GM18519 (cell line): Measurements from ENCODE around the gene UTS2.

Experiments used
- ATAC-seq: cut with Tn5 transposase; IDR thresholded peaks from one replicate; pipeline ENCODE4 v1.9.1; 2021; ENCODE audit warnings: mild to moderate bottlenecking, moderate library complexity; ENCODE audit not compliant: unreplicated experiment, low FRiP score

The UTS2 gene

GRCh38 chr1:7863756-7864328 is 11.0 kb upstream of the UTS2 start:
- ATAC-seq, result no peak

GRCh38 chr1:7862211-7863060 is 9.6 kb upstream of the UTS2 start:
- no peak for ATAC-seq

GRCh38 chr1:7861452-7861851 is 8.6 kb upstream of the UTS2 start:
- ATAC-seq, result no peak

- no peak for ATAC-seq
Measured at GRCh38 chr1:7860130-7860529, 7.3 kb upstream of the UTS2 start.

GRCh38 chr1:7859406-7859805 is 6.5 kb upstream of the UTS2 start:
- ATAC-seq, result no peak

GRCh38 chr1:7857985-7858384 is 5.1 kb upstream of the UTS2 start:
- no peak for ATAC-seq

- no peak for ATAC-seq
Measured at GRCh38 chr1:7857000-7857399, 4.1 kb upstream of the UTS2 start.

- no peak for ATAC-seq
Measured at GRCh38 chr1:7856345-7856744, 3.5 kb upstream of the UTS2 start.

- no peak for ATAC-seq
Measured at GRCh38 chr1:7853684-7854026, 790 bp upstream of the UTS2 start.

GRCh38 chr1:7850786-7851185 is 2.1 kb downstream of the UTS2 start:
- ATAC-seq, result no peak

- ATAC-seq, result no peak
Measured at GRCh38 chr1:7847599-7847998, 5.3 kb downstream of the UTS2 start.

- ATAC-seq, result no peak
Measured at GRCh38 chr1:7846656-7847055, 6.2 kb downstream of the UTS2 start.

- no peak for ATAC-seq
Measured at GRCh38 chr1:7845761-7846160, 7.1 kb downstream of the UTS2 start.

- ATAC-seq, result no peak
Measured at GRCh38 chr1:7842517-7842916, 10.3 kb downstream of the UTS2 start.

- ATAC-seq, result no peak
Measured at GRCh38 chr1:7839526-7839925, 13.3 kb downstream of the UTS2 start.

- no peak for ATAC-seq
Measured at GRCh38 chr1:7838714-7839113, 14.2 kb downstream of the UTS2 start.

- no peak for ATAC-seq
Measured at GRCh38 chr1:7833035-7833434, 19.8 kb downstream of the UTS2 start.

GRCh38 chr1:7831458-7831857 is 21.4 kb downstream of the UTS2 start:
- ATAC-seq, result no peak

- no peak for ATAC-seq
Measured at GRCh38 chr1:7827126-7827955, 25.5 kb downstream of the UTS2 start.

GRCh38 chr1:7826363-7826762 is 26.5 kb downstream of the UTS2 start:
- ATAC-seq, result no peak

- no peak for ATAC-seq
Measured at GRCh38 chr1:7824701-7825100, 28.2 kb downstream of the UTS2 start.
